GM18909 (cell line): Measurements from ENCODE around the gene SLC4A1.

ENCODE experiments used
- ATAC-seq: cut with Tn5 transposase; IDR thresholded peaks from one replicate; pipeline ENCODE4 v1.9.1; 2021; ENCODE audit warnings: mild to moderate bottlenecking; ENCODE audit not compliant: unreplicated experiment, poor library complexity

The SLC4A1 gene

GRCh38 chr17:44267818-44268490 lies at the start of gene SLC4A1:
TSS of gene SLC4A1 (minus strand) at chr17:44268135. CDS start at chr17:44262866, 5,269 bp downstream.
- ATAC-seq: no peak

- ATAC-seq: no peak
These were observed 49.6 kb upstream of the SLC4A1 start for GRCh38 chr17:44317545-44317944.

GRCh38 chr17:44315760-44316731 lies 48.1 kb upstream of the SLC4A1 start:
- no peak for ATAC-seq

- ATAC-seq: no peak
These were observed 47.1 kb upstream of the SLC4A1 start for GRCh38 chr17:44314869-44315661.

GRCh38 chr17:44314524-44314868 lies 46.6 kb upstream of the SLC4A1 start:
- no peak for ATAC-seq

GRCh38 chr17:44314031-44314430 lies 46.1 kb upstream of the SLC4A1 start:
- ATAC-seq: no peak

GRCh38 chr17:44312396-44313104 lies 44.6 kb upstream of the SLC4A1 start:
- no peak for ATAC-seq

GRCh38 chr17:44311562-44312181 lies 43.7 kb upstream of the SLC4A1 start:
- no peak for ATAC-seq

- no peak for ATAC-seq
These were observed 42.9 kb upstream of the SLC4A1 start for GRCh38 chr17:44310609-44311376.

- no peak for ATAC-seq
These were observed 42.3 kb upstream of the SLC4A1 start for GRCh38 chr17:44310188-44310587.

- no peak for ATAC-seq
These were observed 41.5 kb upstream of the SLC4A1 start for GRCh38 chr17:44309472-44309871.

GRCh38 chr17:44308865-44309264 lies 40.9 kb upstream of the SLC4A1 start:
- ATAC-seq: no peak

- ATAC-seq: no peak
These were observed 40.4 kb upstream of the SLC4A1 start, which contains the start of gene RUNDC3A for GRCh38 chr17:44308320-44308818. TSS of gene RUNDC3A (plus strand) at chr17:44308601. CDS start at chr17:44308833, 232 bp downstream.

- no peak for ATAC-seq
These were observed 39.7 kb upstream of the SLC4A1 start for GRCh38 chr17:44307387-44308186.

GRCh38 chr17:44304651-44305050 lies 36.7 kb upstream of the SLC4A1 start:
- ATAC-seq: no peak

- no peak for ATAC-seq
These were observed 30.0 kb upstream of the SLC4A1 start for GRCh38 chr17:44297975-44298374.

GRCh38 chr17:44293509-44294226 lies 25.7 kb upstream of the SLC4A1 start:
- no peak for ATAC-seq
